ENCODE results near the gene TOGARAM1.

The TOGARAM1 gene

DNA sequence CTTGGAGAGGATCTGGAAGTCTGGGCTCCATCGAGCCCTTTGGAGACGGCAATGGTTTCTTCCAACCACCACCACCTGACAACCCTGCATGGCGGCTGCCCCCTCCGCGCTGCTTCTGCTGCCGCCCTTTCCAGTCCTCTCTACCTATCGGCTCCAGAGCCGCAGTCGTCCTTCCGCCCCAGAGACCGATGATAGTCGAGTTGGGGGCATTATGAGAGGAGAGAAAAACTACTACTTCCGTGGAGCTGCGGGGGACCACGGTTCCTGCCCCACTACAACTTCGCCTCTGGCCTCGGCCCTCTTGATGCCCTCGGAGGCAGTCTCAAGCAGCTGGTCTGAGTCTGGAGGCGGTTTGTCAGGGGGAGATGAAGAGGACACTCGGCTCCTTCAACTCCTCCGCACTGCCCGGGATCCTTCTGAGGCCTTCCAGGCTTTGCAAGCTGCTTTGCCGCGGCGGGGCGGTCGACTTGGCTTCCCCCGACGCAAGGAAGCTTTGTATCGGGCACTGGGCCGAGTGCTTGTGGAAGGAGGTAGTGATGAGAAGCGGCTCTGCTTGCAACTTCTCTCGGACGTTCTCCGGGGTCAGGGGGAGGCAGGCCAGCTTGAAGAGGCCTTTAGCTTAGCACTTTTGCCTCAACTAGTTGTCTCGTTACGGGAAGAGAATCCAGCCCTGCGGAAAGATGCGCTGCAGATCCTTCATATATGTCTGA, 499 bp downstream of the TOGARAM1 start:
- DNase-seq (ENCODE audit: low read depth): no peak

DNA sequence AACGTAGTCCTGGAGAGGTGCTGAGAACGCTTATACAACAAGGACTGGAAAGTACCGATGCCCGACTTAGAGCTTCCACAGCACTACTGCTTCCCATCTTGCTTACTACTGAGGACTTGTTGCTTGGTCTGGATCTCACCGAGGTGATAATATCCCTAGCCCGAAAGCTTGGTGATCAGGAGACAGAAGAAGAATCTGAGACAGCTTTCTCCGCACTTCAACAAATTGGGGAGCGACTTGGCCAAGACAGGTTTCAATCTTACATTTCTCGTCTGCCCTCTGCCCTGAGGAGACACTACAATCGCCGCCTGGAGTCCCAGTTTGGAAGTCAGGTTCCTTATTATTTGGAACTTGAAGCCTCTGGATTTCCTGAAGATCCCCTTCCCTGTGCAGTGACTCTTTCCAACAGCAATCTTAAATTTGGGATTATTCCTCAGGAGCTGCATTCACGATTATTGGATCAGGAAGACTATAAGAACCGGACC, 1.1 kb downstream of the TOGARAM1 start:
- DNase-seq (ENCODE audit: low read depth): no peak

DNA sequence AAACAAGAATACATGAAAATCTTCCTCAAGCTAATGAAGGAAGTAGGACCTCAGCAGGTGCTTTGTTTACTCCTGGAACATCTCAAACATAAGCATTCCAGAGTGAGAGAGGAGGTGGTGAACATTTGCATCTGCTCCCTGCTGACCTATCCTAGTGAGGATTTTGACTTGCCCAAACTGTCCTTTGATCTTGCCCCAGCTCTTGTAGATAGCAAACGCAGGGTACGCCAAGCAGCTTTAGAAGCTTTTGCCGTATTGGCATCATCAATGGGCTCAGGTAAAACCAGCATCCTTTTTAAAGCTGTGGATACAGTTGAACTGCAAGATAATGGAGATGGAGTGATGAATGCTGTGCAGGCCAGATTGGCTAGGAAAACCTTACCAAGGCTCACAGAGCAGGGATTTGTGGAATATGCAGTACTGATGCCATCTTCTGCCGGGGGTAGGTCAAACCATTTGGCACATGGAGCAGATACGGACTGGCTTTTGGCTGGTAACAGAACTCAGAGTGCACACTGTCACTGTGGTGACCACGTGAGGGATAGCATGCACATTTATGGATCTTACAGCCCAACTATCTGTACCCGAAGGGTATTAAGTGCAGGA, 1.9 kb downstream of the TOGARAM1 start:
- no peak for DNase-seq (ENCODE audit: low read depth)

DNA sequence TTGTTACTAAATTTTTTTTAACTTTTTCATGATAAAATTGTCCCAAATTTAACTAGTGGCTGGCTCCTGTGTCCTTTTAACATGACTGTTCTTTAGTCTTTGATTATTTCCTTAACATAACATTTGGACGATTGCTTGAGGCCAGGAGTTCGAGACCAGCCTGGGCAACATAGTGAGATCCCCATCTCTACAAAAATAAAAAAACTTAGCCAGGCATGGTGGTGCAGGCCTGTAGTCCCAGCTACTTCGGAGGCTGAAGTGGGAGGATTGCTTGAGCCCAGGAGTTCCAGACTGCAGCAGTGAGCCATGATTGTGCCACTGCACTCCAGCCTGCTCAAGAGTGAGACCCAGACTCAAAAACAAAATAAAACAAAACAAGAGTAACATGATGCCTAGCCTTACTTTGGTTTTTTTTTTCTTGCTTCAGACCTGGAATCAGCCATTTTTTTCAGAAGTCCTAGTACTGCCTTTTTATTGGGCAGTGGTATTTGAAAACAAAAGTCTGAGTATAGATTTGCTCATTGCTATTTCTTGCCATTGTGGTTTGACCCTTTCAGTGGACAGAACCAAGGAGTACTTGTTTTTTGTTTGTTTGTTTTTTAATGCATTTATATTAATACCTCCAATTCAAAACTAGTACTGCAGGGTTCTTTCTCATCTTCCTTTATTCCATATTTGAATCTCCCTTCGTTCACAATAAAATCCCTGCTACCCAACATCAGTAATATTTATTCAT, 4.8 kb downstream of the TOGARAM1 start:
- no peak for DNase-seq (ENCODE audit: low read depth)

DNA sequence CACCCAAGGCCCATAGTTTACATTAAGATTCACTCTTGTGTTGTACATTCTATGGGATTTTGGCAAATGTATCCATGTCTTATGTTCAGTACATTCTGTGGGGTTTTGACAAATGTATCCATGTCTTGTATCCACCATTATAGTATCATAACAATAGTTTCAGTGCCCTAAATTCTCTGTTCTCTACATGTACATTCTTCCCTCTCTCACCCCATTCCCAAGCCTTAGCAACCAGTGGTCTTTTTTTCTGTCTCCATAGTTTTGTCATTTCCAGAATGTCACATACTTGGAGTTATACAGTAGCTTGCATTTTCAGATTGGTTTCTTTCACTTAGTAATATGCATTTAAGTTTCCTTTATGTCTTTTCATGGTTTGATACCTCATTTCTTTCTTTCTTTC, 6.7 kb downstream of the TOGARAM1 start:
- DNase-seq (ENCODE audit: low read depth): no peak

DNA sequence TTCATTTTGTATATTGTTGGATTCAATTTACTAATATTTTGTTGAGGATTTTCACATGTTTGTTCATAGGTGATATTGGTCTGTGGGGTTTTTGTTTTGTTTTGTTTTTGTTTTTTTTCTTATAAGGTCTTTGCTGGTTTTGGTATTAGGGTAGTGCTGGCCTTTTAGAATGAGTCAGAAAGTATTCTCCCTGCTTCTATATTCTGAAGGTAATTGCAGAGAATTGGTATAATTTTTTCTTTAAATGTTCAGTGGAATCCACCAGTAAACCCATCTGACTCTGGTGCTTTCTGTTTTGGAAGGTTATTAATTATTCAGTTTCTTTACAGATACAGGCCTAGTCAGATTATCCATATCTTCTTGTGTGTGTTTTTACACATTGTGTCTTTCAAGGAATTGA, 8.9 kb downstream of the TOGARAM1 start:
- DNase-seq (ENCODE audit: low read depth): no peak

DNA sequence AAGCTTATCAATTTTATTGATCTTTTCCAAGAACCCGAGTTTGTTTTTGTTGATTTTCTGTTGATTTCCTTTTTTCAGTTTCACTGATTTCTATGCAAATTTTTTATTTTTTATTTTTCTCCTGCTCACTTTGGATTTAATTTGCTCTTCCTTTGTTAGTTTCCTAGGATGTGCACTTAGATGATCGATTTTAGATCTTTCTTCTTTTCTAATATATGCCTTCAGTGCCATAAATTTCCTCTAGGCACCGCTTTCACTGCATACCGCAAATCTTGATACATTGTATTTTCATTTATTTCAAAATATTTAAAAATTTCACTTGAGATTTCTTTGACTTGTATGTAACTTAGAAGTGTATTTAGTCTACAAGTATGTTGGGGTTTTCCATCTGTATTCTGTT, 9.5 kb downstream of the TOGARAM1 start:
- DNase-seq (ENCODE audit: low read depth): no peak

DNA sequence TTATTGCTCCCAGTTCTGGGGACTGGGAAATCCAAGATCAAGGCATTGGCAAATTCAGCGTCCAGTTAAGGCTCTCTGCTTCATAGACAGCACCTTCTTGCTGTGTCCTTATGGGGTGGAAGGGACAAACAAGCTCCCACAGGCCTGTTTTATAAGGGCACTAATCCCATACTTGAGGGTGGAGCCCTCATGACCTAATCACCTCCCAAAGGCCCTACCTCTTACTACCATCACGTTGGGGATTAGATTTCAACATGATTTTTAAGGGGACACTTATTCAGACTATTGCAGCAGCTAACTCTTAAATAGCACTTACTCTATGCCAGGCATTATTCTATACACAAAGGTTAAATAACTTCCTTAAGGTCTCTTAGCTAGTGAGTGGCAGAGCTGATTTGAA, 17.3 kb downstream of the TOGARAM1 start:
- no peak for DNase-seq (ENCODE audit: low read depth)

DNA sequence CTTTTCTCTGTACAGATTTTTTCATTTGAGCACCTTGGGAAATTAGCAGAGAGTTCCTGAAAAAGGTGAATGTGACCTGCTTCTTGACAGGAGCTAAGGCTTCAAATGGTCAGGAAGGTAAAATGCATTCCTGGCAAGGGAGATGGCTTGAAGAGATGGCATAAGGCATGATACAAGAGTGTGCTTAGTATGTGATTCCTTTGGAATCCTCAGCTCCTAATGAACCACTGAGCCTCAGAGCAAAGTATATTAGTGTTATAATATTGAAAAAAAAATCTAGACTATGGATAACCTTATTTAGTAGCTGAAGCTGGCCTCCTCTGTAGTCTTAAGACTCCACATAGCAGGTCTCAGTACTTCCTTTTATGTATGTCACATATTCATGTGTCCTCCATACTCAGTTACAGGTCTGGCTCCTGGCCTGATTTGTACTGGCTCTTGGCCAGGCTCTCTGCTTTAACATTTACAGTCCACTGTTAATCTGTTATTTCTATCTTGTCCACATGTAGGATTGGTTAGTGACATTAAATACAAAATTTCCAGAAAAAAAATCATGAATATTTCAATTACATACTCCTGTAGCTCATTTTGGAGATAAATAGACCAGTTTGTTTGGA, 17.9 kb downstream of the TOGARAM1 start:
- no peak for DNase-seq (ENCODE audit: low read depth)

DNA sequence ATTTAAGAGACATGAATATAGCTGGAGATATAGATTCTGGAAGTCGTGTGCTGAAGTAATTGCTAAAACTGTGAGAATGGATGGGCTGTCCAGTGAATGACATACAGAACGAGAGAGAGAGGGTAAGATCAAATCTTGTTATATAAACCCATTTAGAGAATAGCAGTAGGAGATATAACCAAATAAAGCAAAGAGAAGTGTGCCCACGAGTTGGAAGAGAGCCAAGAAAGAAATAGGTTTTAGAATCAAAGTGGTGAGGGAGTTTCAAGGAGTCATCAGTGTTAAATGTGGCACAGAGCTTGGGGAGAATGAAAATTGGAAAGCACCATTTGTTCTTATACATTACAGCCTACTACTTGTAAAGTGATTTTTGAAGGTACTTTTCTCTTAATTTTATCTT, 19.2 kb downstream of the TOGARAM1 start:
- DNase-seq (ENCODE audit: low read depth): no peak

DNA sequence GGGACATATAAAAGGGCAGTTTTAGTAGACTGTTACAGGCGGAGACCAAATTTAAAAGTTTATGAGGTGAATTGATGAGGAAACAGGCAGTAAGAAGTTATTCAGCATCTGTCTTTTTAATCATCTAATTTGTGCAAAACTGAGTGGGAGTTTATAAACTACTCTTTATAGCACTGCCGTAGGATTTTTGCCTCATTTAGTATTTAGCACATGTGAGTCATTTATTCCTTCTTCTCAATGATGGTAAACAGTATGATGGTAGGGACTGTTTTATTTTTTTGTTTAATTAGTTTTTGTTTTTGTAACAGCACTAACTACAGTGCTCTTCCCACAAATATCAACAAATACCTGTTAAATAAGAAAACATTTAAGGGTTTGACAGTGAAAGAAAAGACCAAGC, 20.6 kb downstream of the TOGARAM1 start:
- no peak for DNase-seq (ENCODE audit: low read depth)

DNA sequence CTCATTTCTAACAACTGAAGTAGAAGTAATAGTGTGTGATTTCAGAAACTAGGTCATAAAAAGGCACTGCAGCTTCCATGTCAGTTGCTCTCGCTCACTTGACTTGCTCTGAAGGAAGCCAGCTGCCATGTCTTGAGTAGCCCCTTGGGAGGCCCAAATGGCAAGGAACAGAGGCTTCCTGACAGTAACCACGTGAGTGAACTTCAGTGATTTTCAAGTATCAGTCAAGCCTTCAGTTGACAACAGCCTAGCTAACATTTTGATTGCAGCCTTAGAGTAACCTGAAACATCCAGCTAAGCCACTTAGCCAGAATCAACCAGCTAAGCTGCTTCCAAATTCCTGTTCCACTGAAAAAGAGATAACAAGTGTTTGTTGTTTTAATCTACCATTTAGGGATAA, 26.7 kb downstream of the TOGARAM1 start:
- DNase-seq (ENCODE audit: low read depth): no peak

DNA sequence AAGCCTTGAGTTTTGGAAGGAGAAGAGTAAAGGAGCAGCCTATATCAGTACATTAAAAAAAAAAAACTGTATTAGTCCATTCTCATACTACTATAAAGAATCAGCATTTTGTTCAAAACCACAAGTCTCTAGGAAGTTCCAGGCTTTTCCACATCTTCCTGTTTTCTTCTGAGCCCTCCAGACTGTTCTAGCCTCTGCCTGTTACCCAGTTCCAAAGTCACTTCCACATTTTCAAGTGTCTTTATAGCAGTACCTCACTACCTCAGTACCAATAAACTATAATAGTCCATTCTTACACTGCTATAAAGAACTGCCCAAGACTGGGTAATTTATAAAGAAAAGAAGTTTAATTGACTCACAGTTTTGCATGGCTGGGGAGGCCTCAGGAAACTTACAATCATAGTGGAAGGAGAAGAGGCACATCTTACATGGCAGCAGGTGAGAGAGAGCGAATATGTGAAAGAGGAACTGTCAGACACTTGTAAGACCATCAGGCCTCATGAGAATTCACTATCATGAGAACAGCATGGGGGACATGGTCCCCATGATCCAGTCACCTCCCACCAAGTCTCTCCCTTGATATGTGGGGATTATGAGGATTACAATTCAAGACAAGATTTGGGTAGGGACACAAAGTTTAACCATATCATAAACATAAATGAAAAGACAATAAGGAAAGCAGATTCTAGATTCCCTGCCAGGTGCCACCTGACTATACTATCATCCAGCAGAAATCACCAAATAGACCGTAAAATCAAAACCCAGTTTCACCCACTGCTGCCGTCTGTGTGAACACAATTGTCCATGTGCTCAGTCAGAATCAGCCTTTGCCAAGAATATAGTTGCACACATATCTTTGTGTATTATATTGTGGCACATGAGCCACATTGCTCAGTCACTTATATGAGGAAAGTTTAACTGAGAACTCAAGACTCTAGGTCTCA, 27.8 kb downstream of the TOGARAM1 start:
- DNase-seq (ENCODE audit: low read depth): no peak

DNA sequence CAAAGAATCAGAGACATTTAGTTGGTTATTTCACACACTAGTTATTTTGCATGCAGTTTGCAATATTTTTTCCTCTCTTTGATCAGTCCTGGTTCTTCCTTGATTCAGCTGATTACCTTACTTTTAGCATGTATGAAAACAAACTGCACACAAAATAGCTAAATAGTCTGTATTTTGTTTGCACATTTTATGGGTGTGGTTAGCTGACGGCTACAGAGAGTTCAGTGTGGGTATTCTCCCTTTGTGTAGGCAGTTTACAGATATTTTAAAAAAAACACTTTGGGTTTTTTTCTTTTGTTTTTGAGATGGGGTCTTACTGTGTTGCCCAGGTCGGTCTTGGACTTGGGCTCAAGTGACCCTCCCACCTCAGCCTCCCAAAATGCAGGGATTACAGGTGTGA, 28.5 kb downstream of the TOGARAM1 start:
- no peak for DNase-seq (ENCODE audit: low read depth)

DNA sequence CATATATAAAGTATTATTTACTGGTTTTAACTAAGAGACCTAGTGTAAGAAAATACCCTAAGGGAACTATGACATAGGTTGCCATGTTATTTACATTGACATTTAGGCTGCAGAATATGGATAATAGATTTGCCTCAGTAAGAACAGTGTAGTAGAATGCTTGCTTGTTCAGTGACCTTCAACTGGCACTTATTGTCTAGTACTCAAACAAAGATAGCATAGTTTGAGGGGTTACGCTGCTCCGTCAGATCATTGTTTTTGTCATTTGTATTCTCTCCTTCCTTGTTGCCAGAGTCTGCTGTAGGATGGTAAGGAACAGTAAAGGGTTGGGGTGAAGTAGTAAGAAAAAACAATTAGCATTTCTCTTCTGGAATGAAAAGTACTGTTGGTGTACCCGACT, 33.2 kb downstream of the TOGARAM1 start:
- no peak for DNase-seq (ENCODE audit: low read depth)

DNA sequence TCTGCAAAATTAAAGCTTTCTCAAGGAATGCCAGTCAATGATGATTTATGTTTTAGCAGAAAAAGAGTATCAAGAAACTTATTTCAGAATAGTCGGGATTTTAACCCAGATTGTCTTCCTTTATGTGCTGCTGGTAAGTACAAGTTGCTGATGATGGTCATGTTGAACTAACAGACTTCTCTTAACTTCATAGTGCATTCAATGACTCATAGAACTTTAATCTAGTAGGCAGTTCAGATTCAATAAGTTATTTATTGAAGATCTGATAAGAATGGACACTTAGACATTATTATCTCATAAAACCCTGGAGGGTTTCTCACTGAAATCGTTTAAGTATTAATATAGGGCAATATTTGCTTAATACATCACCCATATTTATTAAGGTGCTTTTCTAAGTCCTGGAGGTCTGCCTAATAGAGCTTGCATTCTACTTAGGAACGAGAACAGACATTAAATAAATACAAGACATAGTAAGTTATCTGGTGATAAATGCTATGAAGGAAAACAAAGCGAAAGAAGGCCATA, 33.8 kb downstream of the TOGARAM1 start:
- DNase-seq (ENCODE audit: low read depth): no peak

DNA sequence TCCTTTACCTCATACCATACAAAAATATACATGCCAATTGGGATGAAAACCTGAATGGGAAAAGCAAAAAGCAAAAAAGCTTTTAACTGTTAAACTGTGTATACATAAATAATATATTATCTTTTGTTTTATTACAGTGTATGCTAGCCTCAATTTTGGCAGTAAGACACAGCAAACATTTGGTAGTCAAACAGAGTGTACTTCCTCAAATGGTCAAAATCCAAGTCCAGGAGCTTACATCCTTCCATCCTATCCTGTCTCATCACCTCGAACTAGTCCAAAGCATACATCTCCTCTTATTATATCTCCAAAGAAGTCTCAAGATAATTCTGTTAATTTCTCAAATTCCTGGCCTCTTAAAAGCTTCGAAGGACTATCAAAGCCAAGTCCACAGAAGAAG, 41.9 kb downstream of the TOGARAM1 start:
- DNase-seq (ENCODE audit: low read depth): no peak

DNA sequence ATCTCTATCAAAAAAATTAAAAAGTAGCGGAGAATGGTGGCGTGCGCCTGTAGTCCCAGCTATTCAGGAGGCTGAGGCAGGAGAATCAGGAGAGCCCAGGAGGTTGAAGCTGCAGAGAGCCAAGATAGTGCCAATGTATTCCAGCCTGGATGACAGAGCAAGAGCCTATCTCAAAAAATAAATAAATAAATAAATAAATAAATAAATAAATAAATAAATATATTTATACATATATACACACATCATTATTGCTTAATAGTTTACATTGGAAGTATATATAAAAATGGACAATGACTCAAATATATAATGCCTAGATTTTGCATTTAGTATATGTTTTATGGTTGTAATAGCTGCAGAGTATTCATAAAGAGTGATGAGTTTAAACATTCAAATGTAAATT, 53.1 kb downstream of the TOGARAM1 start:
- DNase-seq (ENCODE audit: low read depth): no peak

DNA sequence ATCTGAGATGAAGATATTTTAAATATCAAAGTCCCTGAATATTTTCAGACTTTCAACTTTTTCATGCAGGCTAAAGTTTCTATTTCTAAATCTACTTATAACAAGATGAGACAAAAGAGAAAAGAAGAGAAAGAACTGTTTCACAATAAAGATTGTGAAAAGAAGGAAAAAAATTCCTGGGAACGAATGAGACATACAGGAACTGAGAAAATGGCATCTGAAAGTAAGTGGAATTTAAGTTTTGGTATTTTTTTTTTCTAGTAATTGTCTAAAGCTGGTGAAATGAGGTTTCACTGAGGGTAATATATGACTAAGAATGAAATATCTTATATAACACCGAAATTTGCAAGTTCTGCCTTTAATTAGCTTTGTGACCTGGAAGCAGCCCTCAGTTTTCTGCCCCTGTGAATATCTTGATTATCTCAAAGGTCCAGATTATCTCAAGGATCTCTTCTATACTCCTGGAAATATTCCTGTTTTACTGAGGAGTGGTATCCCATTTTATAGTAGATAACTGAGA, 66.2 kb downstream of the TOGARAM1 start:
- no peak for DNase-seq (ENCODE audit: low read depth)

DNA sequence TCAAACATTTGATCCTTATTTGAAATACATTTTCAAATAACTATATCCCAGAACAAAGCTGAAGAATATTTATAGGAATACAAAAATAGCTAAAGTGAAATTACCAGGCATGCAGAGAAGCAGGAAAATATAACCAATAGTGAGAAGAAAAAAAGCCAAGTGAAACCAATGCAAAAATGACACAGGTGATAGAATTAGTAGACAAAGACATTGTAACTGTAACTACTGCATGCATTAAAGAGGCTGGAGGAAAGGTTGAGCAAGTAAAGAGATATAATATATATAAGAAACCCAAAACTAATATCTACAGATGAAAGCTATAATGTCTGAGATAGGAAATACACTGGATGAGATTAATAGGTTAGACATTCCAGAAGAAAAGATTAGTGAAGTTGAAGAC, 72.7 kb downstream of the TOGARAM1 start:
- no peak for DNase-seq (ENCODE audit: low read depth)

DNA sequence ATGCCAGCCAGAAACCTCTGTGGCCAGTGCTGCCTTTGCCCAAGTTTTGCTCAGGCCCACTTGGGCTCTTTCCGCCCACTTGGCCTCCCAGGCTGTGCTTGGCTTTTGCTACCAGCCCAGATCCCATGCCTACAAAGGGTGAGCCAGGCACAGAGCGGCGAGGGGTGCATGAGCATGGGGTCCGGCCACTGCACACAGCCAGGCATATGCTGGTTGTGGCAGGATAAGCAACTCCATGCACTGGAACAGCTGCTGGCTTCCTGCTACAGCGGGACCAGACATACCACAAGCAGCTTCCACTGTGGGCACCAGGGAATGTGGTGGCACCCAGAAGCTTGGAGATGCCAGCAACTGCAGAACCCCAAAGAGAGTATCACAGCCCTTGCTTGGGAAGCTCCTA, 76.3 kb downstream of the TOGARAM1 start:
- DNase-seq (ENCODE audit: low read depth): no peak

Measured in non-pigmented ciliary epithelial cell (primary cell).